Measurements from ENCODE around the gene ARL6IP5.

DNA sequence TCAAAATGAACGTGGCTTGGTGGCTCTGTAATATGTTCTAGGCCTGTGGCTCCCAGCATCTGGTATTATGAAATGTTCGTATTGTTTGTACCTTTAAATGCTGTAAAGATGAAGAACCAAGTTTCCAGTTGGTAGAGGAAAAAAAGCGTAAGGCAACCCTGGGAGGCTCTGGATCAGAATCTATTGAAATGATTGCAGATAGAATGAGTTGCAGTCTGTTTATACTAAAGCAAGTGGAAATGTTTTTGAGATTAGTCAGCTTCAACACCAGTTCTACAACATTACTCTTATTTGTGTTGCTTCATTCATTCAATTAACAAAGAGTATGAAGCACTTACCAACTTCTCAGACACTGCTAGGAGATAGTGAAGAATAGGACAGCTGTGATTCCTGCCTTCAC is 5.3 kb downstream of the ARL6IP5 start:
- TF ChIP-seq ZBTB2 (CRISPR knock-in tag; IDR thresholded peaks at IDR 0.05; ENCODE audit: low read depth) (no peak), ZNF768 (CRISPR knock-in tag; IDR thresholded peaks at IDR 0.05) (no peak), CTCF (CRISPR knock-in tag; IDR thresholded peaks at IDR 0.05) (no peak), TBL1XR1 (IDR thresholded peaks at IDR 0.05; ENCODE audit: borderline replicate concordance, low read length, partially characterized antibody) (no peak)

Data from HepG2 (cell line).